AG09309 (cell line): ENCODE measurements around the gene TBX2.

Experiments
- DNase-seq: peaks from one replicate; pipeline ENCODE4 v3.0.0-alpha.2; 2010; ENCODE audit warnings: low read depth
- H3K4me3 ChIP-seq: 2 replicates; pipeline ENCODE4 v1.5.1; 2011; ENCODE audit warnings: mild to moderate bottlenecking, low read depth, low read length, moderate library complexity; ENCODE audit not compliant: control insufficient read depth
- TF ChIP-seq, protein P1 (sequence below): IDR thresholded peaks from 2 replicates; pipeline ENCODE4 v1.5.1; 2011; ENCODE audit warnings: mild to moderate bottlenecking, low read depth, low read length, inconsistent platforms; ENCODE audit not compliant: insufficient read depth, control insufficient read depth; ENCODE audit errors: missing control alignments

Gene TBX2

DNA sequence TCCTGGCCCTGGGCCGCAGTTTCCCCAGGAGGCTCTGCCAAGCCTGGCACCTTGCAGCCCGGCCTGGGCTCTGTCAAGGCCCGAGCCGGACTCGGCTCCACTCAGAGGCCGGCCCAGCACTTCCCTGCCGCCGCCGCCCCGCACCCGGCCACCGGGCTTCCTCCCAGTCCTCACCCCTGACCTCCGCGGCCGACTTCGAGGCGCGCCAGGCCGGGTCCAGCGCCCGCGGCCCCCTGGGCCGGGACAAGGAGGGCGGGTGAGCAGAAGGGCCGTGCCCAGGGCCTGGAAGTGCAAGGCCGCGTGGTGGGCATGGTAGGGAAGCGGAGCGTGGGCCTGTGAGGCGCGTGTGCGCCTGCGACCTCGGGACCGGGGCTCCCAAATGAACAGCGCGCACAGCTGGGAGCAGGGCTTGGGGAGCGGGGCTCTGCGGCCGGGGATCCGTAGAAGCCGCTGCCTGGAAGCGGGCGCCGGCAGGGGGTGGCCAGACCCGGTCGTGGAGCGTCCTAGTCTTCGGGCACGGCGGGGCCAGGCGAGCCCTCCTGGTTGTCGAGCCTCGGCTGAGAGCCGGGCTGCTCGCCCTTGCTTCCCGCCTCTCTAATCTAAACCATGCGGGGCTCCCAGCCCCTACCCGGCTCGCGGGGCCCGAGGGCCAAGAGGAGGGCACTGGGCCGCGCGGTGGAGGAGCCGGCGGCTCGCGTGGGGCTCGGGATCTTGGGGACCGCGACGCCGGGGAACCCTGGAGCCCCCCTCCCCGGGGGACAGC is 52.1 kb downstream of the TBX2 start:
- DNase-seq, result no peak
- TF ChIP-seq, protein P1, sequence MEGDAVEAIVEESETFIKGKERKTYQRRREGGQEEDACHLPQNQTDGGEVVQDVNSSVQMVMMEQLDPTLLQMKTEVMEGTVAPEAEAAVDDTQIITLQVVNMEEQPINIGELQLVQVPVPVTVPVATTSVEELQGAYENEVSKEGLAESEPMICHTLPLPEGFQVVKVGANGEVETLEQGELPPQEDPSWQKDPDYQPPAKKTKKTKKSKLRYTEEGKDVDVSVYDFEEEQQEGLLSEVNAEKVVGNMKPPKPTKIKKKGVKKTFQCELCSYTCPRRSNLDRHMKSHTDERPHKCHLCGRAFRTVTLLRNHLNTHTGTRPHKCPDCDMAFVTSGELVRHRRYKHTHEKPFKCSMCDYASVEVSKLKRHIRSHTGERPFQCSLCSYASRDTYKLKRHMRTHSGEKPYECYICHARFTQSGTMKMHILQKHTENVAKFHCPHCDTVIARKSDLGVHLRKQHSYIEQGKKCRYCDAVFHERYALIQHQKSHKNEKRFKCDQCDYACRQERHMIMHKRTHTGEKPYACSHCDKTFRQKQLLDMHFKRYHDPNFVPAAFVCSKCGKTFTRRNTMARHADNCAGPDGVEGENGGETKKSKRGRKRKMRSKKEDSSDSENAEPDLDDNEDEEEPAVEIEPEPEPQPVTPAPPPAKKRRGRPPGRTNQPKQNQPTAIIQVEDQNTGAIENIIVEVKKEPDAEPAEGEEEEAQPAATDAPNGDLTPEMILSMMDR, result no peak
- peak overlapping the region; percentile 29 for H3K4me3 ChIP-seq

GRCh38 chr17:61452301-61453290 is 53.0 kb downstream of the TBX2 start, which contains the start of gene TBX4:
Gene TBX4 (plus strand): TSS chr17:61452422. CDS start chr17:61456491, 4,069 bp downstream.
- no peak for DNase-seq
- H3K4me3 ChIP-seq, result peak within 1 kb of the TSS; percentile 29
- TF ChIP-seq, protein P1, result no peak

DNA sequence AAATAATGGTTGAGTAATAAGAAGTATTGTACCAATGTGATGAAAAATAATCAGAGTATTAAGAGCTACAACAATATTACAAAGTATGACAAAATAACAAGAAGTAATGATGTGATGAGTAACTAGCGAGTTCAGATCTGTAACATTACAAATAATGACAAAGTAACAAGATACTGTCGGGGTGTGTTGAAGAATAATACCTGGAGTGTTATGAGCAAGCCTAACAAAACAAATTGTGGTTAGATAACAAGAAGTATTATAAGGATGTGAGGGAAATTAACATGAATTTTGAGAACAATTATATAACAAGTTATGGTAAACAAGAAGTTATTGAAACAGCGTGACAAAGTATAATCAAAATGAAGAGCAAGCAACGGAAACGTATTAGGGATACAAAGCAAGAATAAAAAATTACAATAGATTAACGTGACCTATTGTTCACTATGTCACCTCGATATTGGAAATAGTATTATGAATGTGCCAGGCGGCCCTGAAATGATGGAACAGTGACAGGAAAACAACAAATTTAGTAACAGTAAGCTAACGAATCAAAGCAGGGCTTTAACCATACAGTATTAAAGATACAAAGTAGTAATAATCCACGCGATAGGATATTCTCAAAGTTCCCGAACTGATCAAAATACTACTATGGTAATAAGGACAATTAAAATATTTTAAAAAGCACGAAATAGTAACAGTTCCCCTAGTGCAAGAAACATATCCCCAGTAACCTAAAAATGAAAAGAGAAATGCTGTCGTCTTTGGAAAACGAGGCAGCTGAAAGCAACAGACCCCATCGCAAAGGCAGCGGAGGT is 54.1 kb downstream of the TBX2 start:
- TF ChIP-seq, protein P1, result no peak
- no peak overlapping the region for H3K4me3 ChIP-seq
- no peak for DNase-seq

- TF ChIP-seq, protein P1, result no peak
- no peak for DNase-seq
- H3K4me3 ChIP-seq, result no peak overlapping the region
These were observed 55.0 kb downstream of the TBX2 start for GRCh38 chr17:61454381-61455323.

- TF ChIP-seq, protein P1, result no peak
- DNase-seq, result no peak
- H3K4me3 ChIP-seq, result no peak overlapping the region
These were observed 55.8 kb downstream of the TBX2 start for GRCh38 chr17:61455324-61456060.
